ENCODE data around the gene TPPP2. TPM values are rescaled to one million over a fixed set of nuclear protein-coding genes. Genes with fewer than 3 reads are reported as not detected.

Gene TPPP2
- polyA plus RNA-seq, 1 of the 3 experiments (the other 2 are of a cell fraction), result not detected

DNA sequence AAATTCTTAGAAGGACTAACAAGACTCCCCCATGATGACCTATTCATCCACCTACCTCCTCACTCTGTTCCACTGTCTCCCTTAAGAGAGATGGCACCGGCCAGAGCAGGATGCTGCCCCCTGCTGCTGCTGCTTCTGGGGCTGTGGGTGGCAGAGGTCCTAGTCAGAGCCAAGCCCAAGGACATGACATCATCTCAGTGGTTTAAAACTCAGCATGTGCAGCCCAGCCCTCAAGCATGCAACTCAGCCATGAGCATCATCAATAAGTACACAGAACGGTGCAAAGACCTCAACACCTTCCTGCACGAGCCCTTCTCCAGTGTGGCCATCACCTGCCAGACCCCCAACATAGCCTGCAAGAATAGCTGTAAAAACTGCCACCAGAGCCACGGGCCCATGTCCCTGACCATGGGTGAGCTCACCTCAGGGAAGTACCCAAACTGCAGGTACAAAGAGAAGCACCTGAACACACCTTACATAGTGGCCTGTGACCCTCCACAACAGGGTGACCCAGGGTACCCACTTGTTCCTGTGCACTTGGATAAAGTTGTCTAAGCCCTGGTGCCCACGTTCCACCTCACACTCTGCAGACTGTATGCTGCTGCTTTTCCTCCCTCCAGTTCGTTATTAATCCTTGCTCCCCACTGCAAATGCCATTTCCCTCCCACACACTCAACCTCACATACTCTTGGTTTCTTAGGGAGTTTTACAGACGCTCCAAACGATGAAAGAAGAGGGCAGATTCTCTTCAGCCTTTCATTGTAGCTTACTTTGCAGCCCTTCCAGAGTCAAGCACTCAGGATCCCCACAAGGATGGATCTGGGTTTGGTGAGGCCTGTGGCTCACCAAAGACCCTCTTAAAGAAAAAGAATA is 28.0 kb downstream of the TPPP2 start, which contains the start of gene RNASE8:
TSS of gene RNASE8 (plus strand) at position 20 of the 873 bp plus-strand sequence. CDS start at position 91, 71 bp downstream.
- H3F3A ChIP-seq (replicated peaks; ENCODE audit: insufficient read depth), result no peaks in the 10 kb centered on the region
- no peak within 1 kb of the TSS for H2AFZ ChIP-seq (ENCODE audit: low read depth)
- H3K4me1 ChIP-seq (ENCODE audit: control insufficient read depth in 1 of 2, insufficient read depth in 2 of 2, low read depth in 1 of 2, low read length in 1 of 2), result peaks cover 0 to 3% of the 10 kb centered on the region in 2 experiments; a peak in 1 of 4 replicates
- no peaks in the 10 kb centered on the region for H3K79me2 ChIP-seq (ENCODE audit: insufficient read depth)
- POLR2A ChIA-PET, result no interaction called here
- no peaks in the 10 kb centered on the region for H3K36me3 ChIP-seq (replicated peaks in 1 of 2; ENCODE audit: control insufficient read depth in 1 of 2, insufficient read depth in 2 of 2, low read length in 1 of 2)
- TF ChIP-seq RFX5 (IDR thresholded peaks at IDR 0.05; ENCODE audit: low read length) (no peak), POLR2AphosphoS5 (IDR thresholded peaks at IDR 0.05; ENCODE audit: low read depth, low read length) (no peak), CHD2 (IDR thresholded peaks at IDR 0.05; ENCODE audit: low read length, partially characterized antibody) (no peak), SMC3 (IDR thresholded peaks at IDR 0.05; ENCODE audit: low read depth, low read length) (no peak), NFIC (IDR thresholded peaks at IDR 0.05; ENCODE audit: borderline replicate concordance) (no peak), GATA2 (CRISPR knock-in tag; IDR thresholded peaks at IDR 0.05) (no peak), RAD21 (IDR thresholded peaks at IDR 0.05; ENCODE audit: low read length) (no peak), FOSL2 (IDR thresholded peaks at IDR 0.05; ENCODE audit: borderline replicate concordance, low read depth) (no peak), SIN3A (IDR thresholded peaks at IDR 0.05; ENCODE audit: borderline replicate concordance, low read depth, low read length) (no peak)
- no peaks in the 10 kb centered on the region for H3K9me3 ChIP-seq
- DNase-seq, result no peak
- 72% methylated on average over 6 of the region's 8 CpGs for WGBS (ENCODE audit: low lambda C conversion rate)
- H3K27ac ChIP-seq (ENCODE audit: low read depth in 2 of 2, low read length in 1 of 2), result no peak within 1 kb of the TSS
- H3K4me3 ChIP-seq (ENCODE audit: low read depth in 2 of 2, low read length in 1 of 2), result no peak within 1 kb of the TSS
- no peaks in the 10 kb centered on the region for H3K27me3 ChIP-seq (ENCODE audit: insufficient read depth)
- H4K20me1 ChIP-seq (ENCODE audit: insufficient read depth), result no peaks in the 10 kb centered on the region
- CTCF ChIA-PET, result interaction anchor here (1.0 to 2.1 kb wide), 4 partner anchors 34 to 47 kb away, joined by 3 to 8 read pairs (median 4); no protein-coding TSS in a partner anchor
- H3K9me2 ChIP-seq, result no peaks in the 10 kb centered on the region
- H3K9ac ChIP-seq, result no peak within 1 kb of the TSS
- no peak within 1 kb of the TSS for H3K4me2 ChIP-seq

DNA sequence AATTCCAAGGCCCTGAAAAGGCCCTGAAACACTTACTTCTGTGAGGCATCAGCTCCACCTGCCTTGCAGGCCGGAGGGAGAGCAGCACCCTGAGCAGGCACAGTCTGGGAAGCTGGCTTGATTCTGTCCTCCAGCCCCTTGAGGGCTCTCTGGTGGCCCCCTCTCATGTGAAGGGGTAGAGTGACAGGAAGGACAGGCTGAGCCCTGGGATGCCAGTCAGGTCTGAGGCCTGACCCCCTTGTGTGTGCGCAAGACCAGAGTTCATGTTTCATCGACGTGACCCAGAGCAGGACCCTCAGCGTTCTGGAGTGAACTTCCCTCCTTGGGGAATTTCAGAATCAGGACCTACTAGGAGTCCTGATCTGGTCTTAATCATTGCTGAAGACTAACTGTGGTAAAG is 28.9 kb downstream of the TPPP2 start:
- DNase-seq, result no peak
- Histone ChIP-seq H3K9ac (no peak overlapping the region), H3K9me3 (no peaks in the 10 kb centered on the region), H2AFZ (ENCODE audit: low read depth) (no peak overlapping the region), H3K36me3 (replicated peaks in 1 of 2; ENCODE audit: control insufficient read depth in 1 of 2, insufficient read depth in 2 of 2, low read length in 1 of 2) (no peaks in the 10 kb centered on the region), H4K20me1 (ENCODE audit: insufficient read depth) (no peaks in the 10 kb centered on the region), H3K4me1 (ENCODE audit: control insufficient read depth in 1 of 2, insufficient read depth in 2 of 2, low read depth in 1 of 2, low read length in 1 of 2) (peaks cover 0 to 8% of the 10 kb centered on the region in 2 experiments; a peak in 3 of 4 replicates), H3K27me3 (ENCODE audit: insufficient read depth) (no peaks in the 10 kb centered on the region), H3K4me3 (ENCODE audit: low read depth in 2 of 2, low read length in 1 of 2) (no peak overlapping the region), H3K9me2 (no peaks in the 10 kb centered on the region), H3K4me2 (no peak overlapping the region), H3F3A (replicated peaks; ENCODE audit: insufficient read depth) (peaks cover 3% of the 10 kb centered on the region), H3K79me2 (ENCODE audit: insufficient read depth) (no peaks in the 10 kb centered on the region), H3K27ac (ENCODE audit: low read depth in 2 of 2, low read length in 1 of 2) (no peak overlapping the region)
- ChIA-PET POLR2A (no interaction called here), CTCF (interaction anchor here (1.0 to 1.5 kb wide), 4 partner anchors 33 to 46 kb away, joined by 3 to 4 read pairs (median 3); no protein-coding TSS in a partner anchor)
- 88% methylated on average over 4 of the region's 5 CpGs for WGBS (ENCODE audit: low lambda C conversion rate)
- TF ChIP-seq RFX5 (IDR thresholded peaks at IDR 0.05; ENCODE audit: low read length) (no peak), TCF12 (IDR thresholded peaks at IDR 0.05) (no peak), GATA2 (CRISPR knock-in tag; IDR thresholded peaks at IDR 0.05) (no peak), NFIC (IDR thresholded peaks at IDR 0.05; ENCODE audit: borderline replicate concordance) (no peak), ELF1 (IDR thresholded peaks at IDR 0.05) (no peak), FOSL2 (IDR thresholded peaks at IDR 0.05; ENCODE audit: borderline replicate concordance, low read depth) (no peak), RCOR1 (IDR thresholded peaks at IDR 0.05; ENCODE audit: low read length) (no peak), RXRA (IDR thresholded peaks at IDR 0.05; ENCODE audit: borderline replicate concordance, low read depth) (no peak), SMC3 (IDR thresholded peaks at IDR 0.05; ENCODE audit: low read depth, low read length) (no peak), JUND (IDR thresholded peaks at IDR 0.05) (no peak), FOXJ3 (CRISPR knock-in tag; IDR thresholded peaks at IDR 0.05) (no peak)
- TF ChIP-seq, protein P1, sequence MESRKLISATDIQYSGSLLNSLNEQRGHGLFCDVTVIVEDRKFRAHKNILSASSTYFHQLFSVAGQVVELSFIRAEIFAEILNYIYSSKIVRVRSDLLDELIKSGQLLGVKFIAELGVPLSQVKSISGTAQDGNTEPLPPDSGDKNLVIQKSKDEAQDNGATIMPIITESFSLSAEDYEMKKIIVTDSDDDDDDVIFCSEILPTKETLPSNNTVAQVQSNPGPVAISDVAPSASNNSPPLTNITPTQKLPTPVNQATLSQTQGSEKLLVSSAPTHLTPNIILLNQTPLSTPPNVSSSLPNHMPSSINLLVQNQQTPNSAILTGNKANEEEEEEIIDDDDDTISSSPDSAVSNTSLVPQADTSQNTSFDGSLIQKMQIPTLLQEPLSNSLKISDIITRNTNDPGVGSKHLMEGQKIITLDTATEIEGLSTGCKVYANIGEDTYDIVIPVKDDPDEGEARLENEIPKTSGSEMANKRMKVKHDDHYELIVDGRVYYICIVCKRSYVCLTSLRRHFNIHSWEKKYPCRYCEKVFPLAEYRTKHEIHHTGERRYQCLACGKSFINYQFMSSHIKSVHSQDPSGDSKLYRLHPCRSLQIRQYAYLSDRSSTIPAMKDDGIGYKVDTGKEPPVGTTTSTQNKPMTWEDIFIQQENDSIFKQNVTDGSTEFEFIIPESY (IDR thresholded peaks at IDR 0.05; ENCODE audit: borderline replicate concordance, low read depth), result no peak
- TF ChIP-seq, protein P2, sequence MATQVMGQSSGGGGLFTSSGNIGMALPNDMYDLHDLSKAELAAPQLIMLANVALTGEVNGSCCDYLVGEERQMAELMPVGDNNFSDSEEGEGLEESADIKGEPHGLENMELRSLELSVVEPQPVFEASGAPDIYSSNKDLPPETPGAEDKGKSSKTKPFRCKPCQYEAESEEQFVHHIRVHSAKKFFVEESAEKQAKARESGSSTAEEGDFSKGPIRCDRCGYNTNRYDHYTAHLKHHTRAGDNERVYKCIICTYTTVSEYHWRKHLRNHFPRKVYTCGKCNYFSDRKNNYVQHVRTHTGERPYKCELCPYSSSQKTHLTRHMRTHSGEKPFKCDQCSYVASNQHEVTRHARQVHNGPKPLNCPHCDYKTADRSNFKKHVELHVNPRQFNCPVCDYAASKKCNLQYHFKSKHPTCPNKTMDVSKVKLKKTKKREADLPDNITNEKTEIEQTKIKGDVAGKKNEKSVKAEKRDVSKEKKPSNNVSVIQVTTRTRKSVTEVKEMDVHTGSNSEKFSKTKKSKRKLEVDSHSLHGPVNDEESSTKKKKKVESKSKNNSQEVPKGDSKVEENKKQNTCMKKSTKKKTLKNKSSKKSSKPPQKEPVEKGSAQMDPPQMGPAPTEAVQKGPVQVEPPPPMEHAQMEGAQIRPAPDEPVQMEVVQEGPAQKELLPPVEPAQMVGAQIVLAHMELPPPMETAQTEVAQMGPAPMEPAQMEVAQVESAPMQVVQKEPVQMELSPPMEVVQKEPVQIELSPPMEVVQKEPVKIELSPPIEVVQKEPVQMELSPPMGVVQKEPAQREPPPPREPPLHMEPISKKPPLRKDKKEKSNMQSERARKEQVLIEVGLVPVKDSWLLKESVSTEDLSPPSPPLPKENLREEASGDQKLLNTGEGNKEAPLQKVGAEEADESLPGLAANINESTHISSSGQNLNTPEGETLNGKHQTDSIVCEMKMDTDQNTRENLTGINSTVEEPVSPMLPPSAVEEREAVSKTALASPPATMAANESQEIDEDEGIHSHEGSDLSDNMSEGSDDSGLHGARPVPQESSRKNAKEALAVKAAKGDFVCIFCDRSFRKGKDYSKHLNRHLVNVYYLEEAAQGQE (IDR thresholded peaks at IDR 0.05; ENCODE audit: low read depth, low read length), result no peak
- TF ChIP-seq, protein P3, sequence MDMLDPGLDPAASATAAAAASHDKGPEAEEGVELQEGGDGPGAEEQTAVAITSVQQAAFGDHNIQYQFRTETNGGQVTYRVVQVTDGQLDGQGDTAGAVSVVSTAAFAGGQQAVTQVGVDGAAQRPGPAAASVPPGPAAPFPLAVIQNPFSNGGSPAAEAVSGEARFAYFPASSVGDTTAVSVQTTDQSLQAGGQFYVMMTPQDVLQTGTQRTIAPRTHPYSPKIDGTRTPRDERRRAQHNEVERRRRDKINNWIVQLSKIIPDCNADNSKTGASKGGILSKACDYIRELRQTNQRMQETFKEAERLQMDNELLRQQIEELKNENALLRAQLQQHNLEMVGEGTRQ (IDR thresholded peaks at IDR 0.05; ENCODE audit: borderline replicate concordance, low read depth, low read length), result no peak
